H9 (cell line): ENCODE data around the gene ZNF774. TPM values are rescaled to one million over a fixed set of nuclear protein-coding genes. Genes with fewer than 3 reads are reported as not detected.
"Not testable (repeated sequence)": the region's sequence is repeated elsewhere in the genome, so short reads cannot be mapped to it uniquely, and the experiment has no call there.

ENCODE experiments used
- DNase-seq: peaks from one replicate; pipeline ENCODE4 v3.0.0-alpha.2; 2017
- H2AFZ ChIP-seq: one replicate; pipeline ENCODE4 v1.6.1; 2013; ENCODE audit warnings: mild to moderate bottlenecking, low read length, control low read depth, moderate library complexity
- H2AK5ac ChIP-seq: 2 replicates; pipeline ENCODE4 v1.6.1; 2013; ENCODE audit warnings: low read length, control low read depth, mixed read lengths; ENCODE audit not compliant: insufficient read length
- H2BK120ac ChIP-seq: one replicate; pipeline ENCODE4 v1.6.1; 2013; ENCODE audit warnings: low read depth, mild to moderate bottlenecking, low read length, control low read depth, inconsistent platforms; ENCODE audit not compliant: poor library complexity, severe bottlenecking
- H2BK12ac ChIP-seq: 2 replicates; pipeline ENCODE4 v1.6.1; 2013; ENCODE audit warnings: low read length, control low read depth, mixed read lengths, low read depth; ENCODE audit not compliant: insufficient read length
- H2BK15ac ChIP-seq: 2 replicates; pipeline ENCODE4 v1.6.1; 2013; ENCODE audit warnings: low read depth, low read length, control low read depth
- H2BK20ac ChIP-seq: one replicate; pipeline ENCODE4 v1.6.1; 2013; ENCODE audit warnings: low read depth, mild to moderate bottlenecking, low read length, control low read depth, inconsistent platforms; ENCODE audit not compliant: poor library complexity, severe bottlenecking
- H2BK5ac ChIP-seq: 2 replicates; pipeline ENCODE4 v1.6.1; 2013; ENCODE audit warnings: low read length, control low read depth, mixed read lengths; ENCODE audit not compliant: insufficient read length
- H3K14ac ChIP-seq: 2 replicates; pipeline ENCODE4 v1.6.1; 2013; ENCODE audit warnings: low read length, control low read depth; ENCODE audit not compliant: insufficient read depth
- H3K18ac ChIP-seq: 2 replicates; pipeline ENCODE4 v1.6.1; 2013; ENCODE audit warnings: low read depth, mild to moderate bottlenecking, mixed read lengths, low read length, control low read depth; ENCODE audit not compliant: insufficient read length
- H3K23ac ChIP-seq: 2 replicates; pipeline ENCODE4 v1.6.1; 2013; ENCODE audit warnings: low read length, control low read depth, mixed read lengths, low read depth; ENCODE audit not compliant: insufficient read length
- H3K23me2 ChIP-seq: 2 replicates; pipeline ENCODE4 v1.6.1; 2013; ENCODE audit warnings: low read depth, mild to moderate bottlenecking, mixed read lengths, low read length, control low read depth; ENCODE audit not compliant: insufficient read length, poor library complexity, severe bottlenecking
- H3K27ac ChIP-seq: 2 replicates; pipeline ENCODE4 v1.5.1; 2013; ENCODE audit warnings: low read length, control low read depth, mixed read lengths, low read depth; ENCODE audit not compliant: insufficient read length
- H3K27me3 ChIP-seq: 2 replicates; pipeline ENCODE4 v1.6.1; 2013; ENCODE audit warnings: low read length, control low read depth, inconsistent platforms; ENCODE audit not compliant: insufficient read depth
- H3K4ac ChIP-seq: 2 replicates; pipeline ENCODE4 v1.6.1; 2013; ENCODE audit warnings: low read depth, mild to moderate bottlenecking, control low read depth, inconsistent platforms, low read length, moderate library complexity
- H3K4me1 ChIP-seq: 2 replicates; pipeline ENCODE4 v1.6.1; 2013; ENCODE audit warnings: low read length, control low read depth, inconsistent platforms; ENCODE audit not compliant: insufficient read depth
- H3K4me2 ChIP-seq: 2 replicates; pipeline ENCODE4 v1.6.1; 2013; ENCODE audit warnings: low read length, control low read depth, mixed read lengths; ENCODE audit not compliant: insufficient read length, insufficient read depth
- H3K56ac ChIP-seq: 2 replicates; pipeline ENCODE4 v1.6.1; 2013; ENCODE audit warnings: low read depth, mild to moderate bottlenecking, mixed read lengths, low read length, control low read depth; ENCODE audit not compliant: insufficient read length
- H3K79me1 ChIP-seq: 2 replicates; pipeline ENCODE4 v1.6.1; 2013; ENCODE audit warnings: low read depth, mild to moderate bottlenecking, moderate library complexity, low read length, control low read depth, inconsistent platforms; ENCODE audit not compliant: insufficient read depth, poor library complexity, severe bottlenecking
- H3K79me2 ChIP-seq: 2 replicates; pipeline ENCODE4 v1.6.1; 2013; ENCODE audit warnings: low read length, control low read depth, inconsistent platforms; ENCODE audit not compliant: insufficient read depth
- H3K9ac ChIP-seq: 2 replicates; pipeline ENCODE4 v1.6.1; 2013; ENCODE audit warnings: low read length, control low read depth, mixed read lengths; ENCODE audit not compliant: insufficient read length; ENCODE audit errors: extremely low read depth
- H3K9me3 ChIP-seq: one replicate; pipeline ENCODE4 v1.6.1; 2013; ENCODE audit warnings: low read depth, low read length, inconsistent platforms; ENCODE audit not compliant: control insufficient read depth
- H3T11ph ChIP-seq: one replicate; pipeline ENCODE4 v1.6.1; 2013; ENCODE audit warnings: mild to moderate bottlenecking, low read length, control low read depth, inconsistent platforms
- H4K20me1 ChIP-seq: one replicate; pipeline ENCODE4 v1.6.1; 2013; ENCODE audit not compliant: control insufficient read depth, insufficient read length, insufficient read depth
- H4K5ac ChIP-seq: 2 replicates; pipeline ENCODE4 v1.6.1; 2013; ENCODE audit warnings: low read depth, mild to moderate bottlenecking, mixed read lengths, low read length, control low read depth; ENCODE audit not compliant: insufficient read length
- H4K8ac ChIP-seq: replicated peaks from 2 replicates; pipeline ENCODE4 v1.6.1; 2013; ENCODE audit warnings: low read length, control low read depth, mixed read lengths, low read depth; ENCODE audit not compliant: insufficient read length
- H4K91ac ChIP-seq: 2 replicates; pipeline ENCODE4 v1.6.1; 2013; ENCODE audit warnings: low read depth, mild to moderate bottlenecking, moderate library complexity, mixed read lengths, low read length, control low read depth; ENCODE audit not compliant: insufficient read length
- H3K27ac Mint-ChIP-seq, 3 experiments: 2 replicates in 2 of 3; 3 replicates in 1 of 3; pipeline ENCODE4 v1.8.0; 2020 to 2021; ENCODE audit warnings: mixed read lengths in 3 of 3, mild to moderate bottlenecking in 1 of 3, moderate library complexity in 1 of 3
- H3K27me3 Mint-ChIP-seq: 2 replicates; pipeline ENCODE4 v1.8.0; 2021; ENCODE audit warnings: low read depth, mild to moderate bottlenecking, moderate library complexity, mixed read lengths
- H3K36me3 Mint-ChIP-seq, 3 experiments: 2 replicates in 2 of 3; 3 replicates in 1 of 3; pipeline ENCODE4 v1.8.0; 2020 to 2021; ENCODE audit warnings: low read depth in 3 of 3, mixed read lengths in 3 of 3; ENCODE audit not compliant: insufficient read depth in 1 of 3
- H3K4me1 Mint-ChIP-seq, 2 experiments: 2 replicates each; pipeline ENCODE4 v1.8.0; 2020; ENCODE audit warnings: mixed read lengths in 2 of 2
- H3K4me3 Mint-ChIP-seq, 2 experiments: 2 replicates in 1 of 2; 3 replicates in 1 of 2; pipeline ENCODE4 v1.8.0; 2020 to 2021; ENCODE audit warnings: mild to moderate bottlenecking in 2 of 2, mixed read lengths in 2 of 2, moderate library complexity in 1 of 2
- H3K9me3 Mint-ChIP-seq, 2 experiments: 2 replicates in 1 of 2; 3 replicates in 1 of 2; pipeline ENCODE4 v1.8.0; 2020; ENCODE audit warnings: mild to moderate bottlenecking in 2 of 2, mixed read lengths in 2 of 2, moderate library complexity in 1 of 2
- WGBS: extraction: QIAGEN DNeasy Blood & Tissue Kit; methylation state at CpG from one replicate; pipeline ENCODE4 v1.1.7; 2013; ENCODE audit warnings: missing lambda C conversion rate, low lambda C conversion rate, mixed read lengths; ENCODE audit not compliant: insufficient read length; ENCODE audit errors: extremely low coverage; 5-methylcytosine and 5-hydroxymethylcytosine counted together
- total RNA-seq: library from RNA; stranded (reverse); gene quantifications from 2 replicates; pipeline ENCODE4 v1.2.1, GENCODE V29; 2021

ZNF774 gene
- total RNA-seq, 1 experiment from 2014 or later = 2.5 TPM

DNA sequence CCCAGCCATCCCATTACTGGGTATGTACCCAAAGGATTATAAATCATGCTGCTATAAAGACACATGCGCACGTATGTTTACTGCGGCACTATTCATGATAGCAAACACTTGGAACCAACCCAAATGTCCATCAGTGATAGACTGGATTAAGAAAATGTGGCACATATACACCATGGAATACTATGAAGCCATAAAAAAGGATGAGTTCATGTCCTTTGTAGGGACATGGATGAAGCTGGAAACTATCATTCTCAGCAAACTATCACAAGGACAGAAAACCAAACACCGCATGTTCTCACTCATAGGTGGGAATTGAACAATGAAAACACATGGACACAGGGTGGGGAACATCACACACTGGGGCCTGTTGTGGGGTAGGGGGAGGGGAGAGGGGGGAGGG is 58.2 kb downstream of the ZNF774 start:
- not testable (repeated sequence) for H3K79me2 ChIP-seq, H3K4me2 ChIP-seq, H2AFZ ChIP-seq, H3K79me1 ChIP-seq, H4K5ac ChIP-seq, H2BK12ac ChIP-seq, H3K4ac ChIP-seq, H3K9ac ChIP-seq, H3K27me3 ChIP-seq, H3K23me2 ChIP-seq, DNase-seq, H3K18ac ChIP-seq, H2AK5ac ChIP-seq, H4K8ac ChIP-seq, H3K9me3 Mint-ChIP-seq, H3K14ac ChIP-seq, H4K91ac ChIP-seq, H3K56ac ChIP-seq, H3K23ac ChIP-seq, H3T11ph ChIP-seq, H3K27me3 Mint-ChIP-seq, H2BK15ac ChIP-seq, H3K36me3 Mint-ChIP-seq, H3K27ac Mint-ChIP-seq, H2BK120ac ChIP-seq, H3K9me3 ChIP-seq, H2BK5ac ChIP-seq, H4K20me1 ChIP-seq, H3K27ac ChIP-seq, H3K4me3 Mint-ChIP-seq, H2BK20ac ChIP-seq
- peaks cover 64% of the 10 kb centered on the region in 2 experiments for H3K4me1 Mint-ChIP-seq
- WGBS = no CpG with 5 or more reads among the region's 4 CpGs
- peaks cover 13% of the 10 kb centered on the region for H3K4me1 ChIP-seq
